T-helper 2 cell treated with Interferon-gamma antibody and Interleukin-4, amounts not matched to agents 100 ng/mL and 5 ng/mL, for 36 hours (primary cell): ENCODE data around the gene TENM3. TPM values are rescaled to one million over a fixed set of nuclear protein-coding genes. Genes with fewer than 3 reads are reported as not detected.

Experiments used
- intact Hi-C: fragments of 100-400 bp; cut with micrococcal nuclease; formaldehyde crosslinking; loops from one replicate; pipeline ENCODE4 v1.15.1; 2023
- total RNA-seq: library from RNA; stranded (reverse); gene quantifications from 2 replicates; pipeline ENCODE4 v1.2.3, GENCODE V29; 2022

TENM3 gene
- total RNA-seq, 1 donor from 2014 or later: not detected

DNA sequence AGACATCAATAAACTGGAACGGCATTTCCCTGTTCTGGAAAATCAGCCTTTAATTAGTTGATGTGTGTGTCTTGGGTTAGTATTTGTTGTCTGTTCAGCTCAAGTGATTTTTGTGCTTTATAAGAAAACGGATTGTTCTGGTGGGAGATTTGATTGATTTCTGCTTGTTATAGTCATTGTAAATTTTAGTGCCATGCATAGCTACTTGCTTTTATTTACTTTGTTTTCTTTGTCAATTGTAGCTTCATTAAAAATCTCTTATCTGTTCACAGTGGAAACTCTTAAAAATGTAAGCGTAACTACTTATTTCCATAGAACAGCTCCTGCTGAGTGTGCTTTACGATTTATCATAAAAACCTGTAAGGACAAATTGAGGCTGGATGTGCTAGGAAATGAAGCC lies 253.2 kb downstream of the TENM3 start:
- intact Hi-C loops: no loop called here

DNA sequence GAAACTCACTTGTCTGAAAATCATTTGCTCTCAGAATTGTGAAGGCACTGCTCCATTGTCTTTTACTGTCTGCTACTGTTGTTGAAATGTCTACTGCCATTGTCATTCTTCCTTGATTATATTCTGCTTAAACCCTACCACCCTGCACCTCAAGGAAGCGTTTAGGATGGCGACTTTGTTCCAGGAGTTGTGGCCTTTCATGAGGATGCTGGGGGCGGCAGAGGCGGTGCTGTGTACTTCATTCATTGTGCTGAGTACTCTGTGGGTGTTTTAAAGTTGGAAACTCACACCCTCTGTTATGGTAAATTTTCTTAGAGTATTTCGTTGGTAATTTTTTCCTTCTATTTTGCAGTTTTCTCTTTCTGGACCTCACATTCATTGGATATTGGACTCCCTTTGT lies 258.9 kb downstream of the TENM3 start:
- intact Hi-C loops: no loop called here

DNA sequence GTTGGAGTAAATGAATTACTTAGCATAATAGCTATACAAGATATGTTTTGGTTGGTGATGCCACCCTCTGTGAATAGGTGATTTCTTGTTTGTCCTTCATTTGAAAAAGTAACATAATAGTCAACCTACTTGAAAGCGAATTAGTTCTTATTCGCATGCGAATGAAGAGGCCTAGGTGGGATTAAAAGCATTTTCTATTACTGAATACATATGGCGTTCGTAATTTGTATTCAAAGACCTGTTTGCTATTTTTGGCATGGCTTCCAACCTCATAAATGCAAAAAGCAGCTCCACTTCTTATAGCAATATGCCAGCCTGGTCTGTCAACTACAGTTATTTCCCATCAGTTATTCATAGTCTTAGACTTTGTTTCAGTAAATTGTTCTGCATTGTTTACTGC lies 261.3 kb downstream of the TENM3 start:
- intact Hi-C loops: no loop called here

DNA sequence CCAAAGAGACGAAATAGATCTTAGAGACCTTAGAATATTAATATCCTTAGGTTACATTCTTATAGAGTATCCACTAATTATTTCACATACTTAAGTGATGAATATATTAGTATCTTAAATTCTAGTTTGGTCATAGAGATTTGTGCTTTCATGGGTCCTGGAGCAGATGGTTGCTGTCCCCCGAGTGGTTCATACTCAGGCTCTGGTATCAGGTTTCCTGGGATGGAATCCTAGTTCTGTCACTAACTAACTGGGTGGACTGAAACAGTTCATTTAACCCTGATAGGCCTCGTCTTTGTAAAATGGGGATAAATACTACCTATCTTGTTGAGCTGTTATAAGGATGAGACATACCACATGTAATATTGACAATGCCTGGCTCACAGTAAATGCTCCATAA lies 264.6 kb downstream of the TENM3 start:
- intact Hi-C loops: no loop called here

DNA sequence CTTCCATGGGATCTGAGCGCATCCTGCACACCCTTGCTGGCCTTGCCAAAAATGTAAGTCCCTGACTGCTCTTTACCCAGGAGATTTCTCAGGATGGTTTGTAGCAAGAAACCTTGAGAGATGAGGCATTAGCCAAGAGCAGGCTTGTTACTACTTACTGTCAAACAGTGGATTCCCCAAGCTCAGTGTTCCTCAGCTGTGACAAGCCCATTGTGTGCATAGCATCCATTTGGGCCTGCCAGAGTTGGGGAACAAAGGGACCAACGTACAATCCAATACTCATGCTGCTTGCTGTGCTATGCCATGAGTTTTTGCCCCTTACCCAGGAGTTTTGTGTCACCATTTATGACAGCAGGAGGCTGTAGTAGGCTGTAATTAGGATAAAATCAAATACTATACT lies 267.6 kb downstream of the TENM3 start:
- intact Hi-C loops: no loop called here

DNA sequence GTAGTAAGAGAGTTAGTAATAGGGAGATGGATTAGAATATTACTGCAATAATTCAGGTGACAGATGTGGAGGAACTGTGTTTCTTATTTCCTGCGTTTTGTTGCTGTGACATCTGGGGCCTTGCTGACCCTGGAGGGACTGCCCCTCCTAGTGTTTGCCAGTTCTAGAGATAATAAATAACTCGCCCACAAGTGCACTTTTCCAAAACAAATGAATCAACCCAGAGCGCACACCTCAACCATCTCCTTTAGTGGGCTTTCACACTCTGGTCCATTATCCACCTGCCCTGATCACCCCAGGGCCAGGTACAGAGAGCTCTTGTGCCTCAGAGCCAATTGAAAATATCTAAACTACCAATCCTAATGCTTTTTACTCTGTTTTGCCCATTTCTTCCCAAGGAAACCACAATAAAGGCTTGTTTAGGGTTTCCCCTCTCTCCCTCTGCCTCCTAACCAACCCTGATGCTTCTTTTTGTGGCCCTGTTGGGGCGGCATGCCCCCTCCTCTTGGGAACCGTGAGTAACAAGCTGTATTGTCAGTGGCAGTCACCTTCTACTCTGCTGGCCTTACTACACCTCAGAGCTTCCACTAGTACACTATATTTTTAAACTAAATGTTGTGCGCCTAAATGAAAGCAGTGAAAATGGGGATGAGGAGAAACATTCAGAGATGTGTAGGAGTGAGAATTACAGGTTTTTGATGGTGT lies 270.5 kb downstream of the TENM3 start:
- intact Hi-C loops: no loop called here

DNA sequence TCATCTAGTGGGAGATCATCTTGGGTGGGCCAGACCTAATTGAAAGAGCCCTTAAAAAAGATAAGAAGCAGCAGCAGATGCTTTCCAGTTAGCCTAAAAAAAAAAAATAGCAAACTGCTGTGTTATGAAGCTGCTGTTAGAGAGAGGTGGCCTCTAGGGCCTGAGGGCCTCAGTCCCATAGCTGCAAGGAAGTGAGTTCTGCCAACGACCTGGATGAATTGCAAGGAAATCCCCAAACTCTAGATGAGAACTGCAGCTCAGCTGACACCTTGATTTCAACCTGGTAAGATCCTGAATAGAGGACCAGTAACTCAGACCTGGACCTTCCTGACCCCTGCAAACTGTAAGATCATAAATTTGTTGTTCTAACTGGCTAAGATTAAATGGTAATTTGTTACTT lies 275.2 kb downstream of the TENM3 start:
- intact Hi-C loops: no loop called here

DNA sequence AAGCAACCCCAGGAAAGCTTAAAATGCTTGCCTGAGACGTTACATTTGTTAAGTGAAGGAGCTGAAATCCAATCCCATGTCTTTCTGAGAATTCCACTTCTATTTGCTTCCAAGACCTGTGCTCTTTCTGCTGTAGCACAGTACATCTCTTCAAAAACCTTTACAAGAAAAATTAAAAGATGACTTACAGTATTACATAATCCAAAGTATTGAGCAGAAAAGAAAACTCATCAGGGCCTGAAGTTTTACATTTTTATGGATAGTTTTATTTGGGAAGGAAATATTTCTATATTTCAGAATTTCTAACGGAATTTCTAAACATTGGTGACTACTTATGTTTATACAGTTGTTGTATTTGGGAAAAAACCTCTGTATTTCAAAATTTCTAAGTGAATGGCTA lies 276.3 kb downstream of the TENM3 start:
- intact Hi-C loops: no loop called here

DNA sequence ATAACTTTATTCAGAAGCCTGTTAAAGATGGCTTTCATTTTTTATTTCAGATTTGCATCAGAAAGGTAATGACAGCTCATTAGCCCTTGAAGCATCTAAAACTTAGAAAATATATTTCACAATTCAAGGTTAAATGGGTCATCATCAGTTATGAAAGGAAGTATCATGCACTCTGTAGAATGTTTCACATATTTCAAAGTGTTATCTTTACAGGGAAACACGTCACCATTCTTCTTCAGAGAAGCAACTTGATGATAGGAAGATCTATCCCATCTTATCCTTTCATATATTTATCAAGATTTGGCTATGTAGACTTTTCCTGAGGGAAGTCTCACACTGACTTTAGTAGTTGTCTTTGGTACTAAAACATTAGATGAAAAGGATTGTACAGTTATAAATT lies 277.8 kb downstream of the TENM3 start:
- intact Hi-C loops: no loop called here

DNA sequence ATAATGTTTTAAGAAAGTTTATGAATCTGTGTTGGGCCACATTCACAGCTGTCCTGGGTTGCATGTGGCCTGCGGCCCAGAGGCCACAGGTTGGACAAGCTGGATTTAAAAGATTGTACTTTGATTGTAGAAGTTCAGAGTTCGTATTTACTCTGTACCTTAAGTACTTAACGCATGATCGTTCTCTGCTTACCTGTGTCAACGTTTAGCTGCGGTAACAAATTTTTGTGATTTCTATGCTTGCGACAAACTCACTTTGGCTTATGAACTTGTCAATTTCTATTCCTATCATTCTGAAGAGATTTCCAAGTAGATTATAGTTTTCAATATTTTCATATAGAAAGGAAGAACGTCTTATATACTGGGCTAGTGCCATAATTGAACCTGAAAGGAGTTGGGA lies 285.6 kb downstream of the TENM3 start:
- intact Hi-C loops: no loop called here

DNA sequence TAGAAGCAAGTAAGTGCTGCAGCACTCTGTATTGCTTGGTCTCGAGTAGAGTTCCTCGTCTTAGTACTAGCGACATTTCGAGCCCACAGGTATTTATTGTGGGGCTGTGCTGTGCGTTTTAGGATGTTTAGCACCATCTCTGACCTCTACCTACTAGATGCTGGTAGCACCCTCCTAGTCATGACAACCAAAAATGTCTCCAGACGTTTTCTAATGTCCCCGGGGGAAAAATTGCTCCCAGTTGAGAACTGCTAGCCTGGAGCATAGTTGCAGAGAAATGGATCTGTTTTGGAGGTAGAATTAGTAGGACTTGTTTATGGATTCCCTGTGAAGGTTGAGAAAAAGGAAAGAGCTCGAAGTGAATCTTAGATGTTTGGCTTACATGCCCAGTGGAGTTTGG lies 287.2 kb downstream of the TENM3 start:
- intact Hi-C loops: no loop called here

DNA sequence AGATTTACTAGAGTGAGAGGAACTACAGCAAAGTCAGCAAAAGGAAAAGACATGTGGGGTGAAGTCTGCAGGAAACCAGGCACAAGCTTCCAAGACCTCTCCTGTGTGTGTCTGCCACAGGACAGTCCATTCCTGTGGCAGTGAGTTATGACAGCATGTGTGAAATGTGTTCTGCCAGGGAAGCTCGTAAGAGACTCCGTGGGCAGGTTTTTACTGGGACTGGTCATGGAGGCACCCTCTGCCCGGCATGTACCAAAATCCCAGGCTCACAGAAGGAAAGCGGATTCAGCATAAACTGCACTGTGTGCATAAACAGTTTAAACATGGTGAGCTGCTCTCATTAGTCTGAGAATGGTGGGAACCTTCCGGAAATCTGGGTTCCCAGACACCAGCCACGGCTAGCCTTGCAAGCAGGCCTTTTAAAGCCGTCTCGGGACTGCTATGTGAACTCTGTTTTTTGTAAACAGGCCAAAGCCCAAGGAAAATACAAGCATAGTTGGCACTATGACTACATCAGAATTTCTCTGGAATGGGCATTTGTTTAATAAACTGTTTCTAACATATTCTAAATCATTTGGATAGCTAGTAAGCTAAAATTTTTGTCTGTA lies 288.5 kb downstream of the TENM3 start:
- intact Hi-C loops: no loop called here

DNA sequence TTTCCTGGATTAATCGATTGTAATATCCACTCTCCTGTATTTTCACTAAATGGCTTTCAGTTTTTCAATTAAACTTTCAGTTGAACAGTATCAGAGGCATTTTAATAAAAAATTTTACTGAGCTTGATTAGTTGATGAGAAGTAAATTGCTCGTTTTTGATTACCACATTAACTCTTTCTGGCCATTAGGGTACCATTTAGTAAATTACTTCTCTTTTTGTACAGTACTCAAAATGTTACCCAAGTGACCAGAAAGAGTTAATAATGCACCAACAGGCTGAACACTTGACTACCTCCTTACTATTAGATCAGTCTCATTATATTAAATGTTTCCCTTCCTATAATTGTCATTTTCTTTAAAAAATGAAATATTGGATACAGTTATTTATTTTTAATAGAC lies 289.2 kb downstream of the TENM3 start:
- intact Hi-C loops: no loop called here

DNA sequence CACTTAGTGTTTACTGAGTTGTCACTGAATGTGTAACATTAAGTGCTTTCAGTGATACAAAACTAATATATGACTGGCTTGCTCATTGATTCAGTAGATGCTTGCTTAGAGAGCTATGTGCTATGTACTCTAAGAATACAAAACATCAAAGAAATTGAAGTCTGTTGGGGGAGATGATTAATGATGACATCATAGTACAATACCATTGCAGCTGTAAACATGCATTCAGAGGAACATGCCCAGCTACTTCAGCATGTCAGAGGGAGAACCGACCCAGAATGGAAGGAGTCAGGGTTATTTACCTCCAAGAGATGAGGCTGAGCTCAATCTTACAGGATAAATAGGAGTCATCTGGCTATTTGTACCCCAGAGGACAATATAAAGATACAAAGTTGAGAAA lies 290.8 kb downstream of the TENM3 start:
- intact Hi-C loops: no loop called here

DNA sequence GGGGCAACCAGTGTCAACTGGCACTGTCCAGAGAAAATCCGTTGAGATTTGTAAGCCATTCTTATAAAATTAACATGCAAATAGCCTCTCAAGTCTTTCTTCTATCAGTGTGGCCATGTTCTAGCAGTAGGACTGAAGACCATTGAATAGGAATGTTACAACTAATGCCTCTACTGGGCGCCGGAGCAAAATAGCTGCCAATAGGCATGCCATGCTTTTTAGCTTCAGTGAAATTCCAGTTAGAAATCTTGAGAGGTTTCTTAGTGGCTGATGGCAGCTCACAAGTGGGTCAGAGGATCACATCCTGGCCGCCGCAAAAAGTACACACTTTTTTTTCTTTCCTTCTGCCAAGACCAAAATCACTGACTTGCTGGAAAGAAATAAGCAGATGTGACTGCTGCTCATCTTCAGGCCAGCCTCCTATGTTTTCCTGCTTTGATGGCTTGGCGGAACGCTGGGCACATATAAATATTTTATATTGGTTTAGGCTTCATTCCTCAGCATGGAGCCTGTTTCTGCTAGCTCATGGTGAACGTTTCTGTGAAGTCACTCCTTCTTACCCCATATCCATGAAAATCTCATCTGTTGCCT lies 293.1 kb downstream of the TENM3 start:
- intact Hi-C loops: no loop called here

DNA sequence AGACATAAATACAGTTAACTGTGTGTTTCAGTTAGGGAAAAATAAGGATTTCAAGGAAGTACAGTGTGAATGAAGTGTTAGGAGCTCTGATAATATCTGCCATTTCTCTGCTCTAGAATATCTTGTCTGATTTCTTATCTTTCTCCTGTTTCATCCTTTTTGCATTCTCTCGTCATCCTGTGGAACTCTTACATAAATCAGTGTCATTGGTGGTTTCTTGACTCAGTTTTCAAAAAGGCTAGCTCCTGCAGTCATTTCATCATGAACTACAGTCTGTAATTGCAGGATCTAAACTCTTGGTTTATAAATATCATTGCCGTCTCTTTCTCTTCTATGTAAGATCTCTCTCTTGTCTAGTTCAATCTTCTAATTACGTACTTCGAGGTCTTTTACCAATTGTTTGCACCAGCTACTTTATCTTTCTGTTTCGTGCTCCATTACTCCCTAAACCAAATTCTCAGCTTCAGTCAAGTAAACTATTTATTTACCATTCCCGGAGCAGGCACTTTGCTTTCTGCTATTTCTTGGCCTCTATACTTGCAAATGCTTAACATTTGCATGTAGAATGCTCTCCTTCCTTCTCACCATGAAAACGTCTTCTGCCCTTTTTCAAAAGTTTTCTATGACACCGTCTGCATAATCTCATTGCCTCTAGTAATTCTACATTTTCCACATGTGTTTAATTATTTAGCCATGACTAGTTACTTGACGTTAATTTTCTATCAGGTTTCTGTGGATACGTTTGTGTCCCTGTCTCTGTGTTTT lies 294.0 kb downstream of the TENM3 start:
- intact Hi-C loops: no loop called here

DNA sequence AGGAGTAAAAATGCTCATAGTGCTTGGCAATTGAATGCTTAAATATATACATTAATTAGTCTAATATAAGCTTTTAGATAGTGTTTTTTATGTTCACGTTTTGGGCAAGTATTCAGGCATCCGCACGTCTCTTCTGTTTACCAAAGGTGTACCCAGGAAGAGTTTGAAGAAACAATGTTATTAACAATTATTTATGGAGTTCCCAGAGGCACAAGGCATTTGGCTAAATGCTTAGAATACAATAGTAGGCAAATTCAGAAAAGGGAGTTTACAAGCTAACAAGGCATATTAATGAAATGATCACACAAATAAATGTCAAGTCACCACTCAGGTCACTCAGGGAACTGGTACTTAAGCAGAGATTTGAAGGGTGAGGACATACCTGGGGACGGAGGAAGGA lies 294.8 kb downstream of the TENM3 start:
- intact Hi-C loops: no loop called here

DNA sequence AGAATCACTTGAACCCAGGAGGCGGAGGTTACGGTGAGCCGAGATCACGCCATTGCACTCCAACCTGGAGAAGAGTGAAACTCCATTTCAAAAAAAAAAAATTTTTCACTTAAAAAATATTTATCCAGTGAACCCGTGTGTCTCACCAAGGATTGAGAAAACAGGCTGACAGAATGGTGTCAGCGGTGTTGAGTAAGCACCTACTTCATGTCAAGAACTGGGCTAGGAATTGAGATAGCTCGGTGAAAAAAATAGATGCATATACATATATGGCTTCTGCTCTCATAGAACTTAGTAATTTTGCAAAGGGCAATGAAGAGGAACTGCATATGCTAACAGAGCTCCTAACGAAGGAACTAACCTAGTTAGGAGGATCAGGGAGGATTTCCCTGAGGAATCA lies 297.3 kb downstream of the TENM3 start:
- intact Hi-C loops: no loop called here

DNA sequence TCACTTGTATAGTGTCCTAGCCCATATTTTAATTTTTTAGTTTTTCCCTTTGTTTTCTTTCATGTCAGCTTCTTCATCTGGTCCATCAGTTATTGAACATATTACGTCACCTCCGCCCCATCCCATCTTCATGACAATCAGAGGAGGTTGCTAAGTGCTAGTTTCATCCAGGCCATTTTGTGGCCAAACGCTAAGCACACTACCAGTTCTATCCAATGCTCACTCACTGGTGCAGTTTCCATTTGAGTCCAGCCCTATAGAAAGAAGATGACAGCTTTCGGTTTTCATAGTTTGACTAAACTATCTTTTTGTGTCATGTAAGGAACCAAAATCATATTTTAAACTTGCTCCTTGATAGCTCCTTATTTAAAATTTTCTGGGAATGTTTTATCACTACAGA lies 304.2 kb downstream of the TENM3 start:
- intact Hi-C loops: no loop called here

DNA sequence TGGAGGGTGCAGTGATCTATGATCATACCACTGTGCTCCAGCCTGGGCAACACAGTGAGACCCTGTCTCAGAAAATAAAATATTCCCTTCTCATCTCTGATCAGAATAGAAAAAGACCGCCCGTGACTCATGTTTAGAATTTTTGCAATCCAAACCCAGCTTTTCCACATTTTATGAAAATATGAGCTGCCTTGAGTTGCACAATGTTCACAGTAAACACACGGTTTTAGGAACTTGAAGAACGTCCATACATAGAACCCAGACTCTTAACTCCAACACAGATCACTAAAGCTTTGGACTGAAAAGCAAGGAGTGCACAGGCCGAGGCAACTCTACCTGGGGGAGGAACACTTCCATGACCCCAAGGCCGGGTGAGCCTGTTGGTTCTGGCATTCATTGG lies 305.0 kb downstream of the TENM3 start:
- intact Hi-C loops: no loop called here

DNA sequence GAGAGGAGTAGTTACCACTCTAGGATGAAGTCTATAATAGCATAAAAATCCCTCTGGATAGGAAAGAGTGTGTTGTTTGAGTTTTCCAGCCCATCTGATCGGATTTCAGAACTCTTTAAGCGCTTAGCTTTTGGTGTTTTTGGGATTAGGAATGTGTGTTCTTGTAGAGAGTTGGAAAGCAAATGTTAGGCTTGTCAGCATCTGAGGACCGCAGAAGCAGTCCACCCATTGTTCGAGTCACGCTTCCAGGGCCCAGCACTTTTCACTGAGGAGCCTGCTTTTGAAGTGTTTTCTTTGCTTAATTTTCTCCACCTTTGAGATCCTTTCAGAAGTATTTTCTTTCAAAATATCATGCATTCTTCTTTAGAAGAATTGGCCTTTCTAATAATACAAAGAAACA lies 306.2 kb downstream of the TENM3 start:
- intact Hi-C loops: no loop called here

DNA sequence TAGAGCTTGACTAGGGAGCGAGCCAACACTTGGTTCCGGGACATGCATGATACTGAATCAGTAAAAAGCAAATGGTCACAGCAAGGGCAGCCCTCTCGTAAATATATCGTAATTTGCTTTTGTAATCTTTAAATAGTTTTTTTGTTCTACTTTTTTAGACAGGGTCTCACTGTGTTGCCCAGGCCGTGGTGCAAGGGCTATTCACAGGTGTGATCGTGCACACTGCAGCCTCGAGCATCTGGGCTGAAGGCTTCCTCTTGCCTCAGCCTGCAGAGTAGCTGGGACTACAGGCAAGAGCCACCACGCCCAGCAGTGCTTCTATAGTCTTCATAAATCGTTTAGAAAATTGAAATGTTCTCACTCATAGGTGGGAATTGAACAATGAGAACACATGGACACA lies 309.7 kb downstream of the TENM3 start:
- intact Hi-C loops: no loop called here
